Mammary epithelial cell (primary cell): Measurements from ENCODE around the gene SIKE1.

Experiments used
- CTCF ChIP-seq, 2 donors: IDR thresholded peaks in 1 of 2; conservative IDR thresholded peaks in 1 of 2; 2 replicates each; pipeline ENCODE4 v1.5.1; 2011 to 2012; ENCODE audit warnings: inconsistent platforms in 2 of 2, low read length in 2 of 2, mild to moderate bottlenecking in 2 of 2, control low read depth in 1 of 2, low read depth in 1 of 2; ENCODE audit not compliant: insufficient read depth in 1 of 2; ENCODE audit errors: extremely low read depth in 1 of 2
- EZH2 ChIP-seq: IDR thresholded peaks from 2 replicates; pipeline ENCODE4 v1.6.1; 2012; ENCODE audit warnings: low read length, inconsistent platforms, borderline replicate concordance

- TF ChIP-seq CTCF (conservative IDR thresholded peaks at IDR 0.05 in 1 of 2, IDR thresholded peaks at IDR 0.05 in 1 of 2; ENCODE audit: extremely low read depth in 1 of 2, insufficient read depth in 1 of 2, low read depth in 1 of 2, low read length in 2 of 2): no peak
- TF ChIP-seq EZH2: no peak
These were observed 9.5 kb downstream of the SIKE1 start for GRCh38 chr1:114770989-114771388.
